ENCODE measurements around the gene GRWD1. TPM values are rescaled to one million over a fixed set of nuclear protein-coding genes. Genes with fewer than 3 reads are reported as not detected.

Gene GRWD1
- total RNA-seq, 1 experiment from 2014 or later: 56.7 TPM

- Histone ChIP-seq H3K36me3 (ENCODE audit: control insufficient read depth, insufficient read depth, low read length) (no peaks in the 10 kb centered on the region), H3K27ac (ENCODE audit: low read length) (no peak overlapping the region), H3K9me3 (ENCODE audit: control insufficient read depth, insufficient read depth, low read depth, low read length) (no peaks in the 10 kb centered on the region), H3K4me3 (ENCODE audit: low read depth in 2 of 2, low read length in 2 of 2) (no peak overlapping the region), H3K27me3 (ENCODE audit: control insufficient read depth, insufficient read depth, low read length) (no peaks in the 10 kb centered on the region), H3K4me1 (ENCODE audit: control insufficient read depth, insufficient read depth, low read length) (no peaks in the 10 kb centered on the region)
- DNase-seq (ENCODE audit: low read depth, low spot score): no peak
- ATAC-seq: peak; percentile 69; the same call in 1 of the 2 replicates
- POLR2A ChIA-PET: no interaction called here
- CTCF ChIA-PET: no interaction called here
- no TSS peak for BruUV-seq (replicated peaks)
- in situ Hi-C loops (cut with HindIII; ENCODE audit: low pct_unique_long_range_greater_than_20kb, low sequenced_read_pairs): no loop called here
- intact Hi-C loops (cut with micrococcal nuclease; ENCODE audit: unreplicated experiment): no loop called here
- TF ChIP-seq, protein P1, sequence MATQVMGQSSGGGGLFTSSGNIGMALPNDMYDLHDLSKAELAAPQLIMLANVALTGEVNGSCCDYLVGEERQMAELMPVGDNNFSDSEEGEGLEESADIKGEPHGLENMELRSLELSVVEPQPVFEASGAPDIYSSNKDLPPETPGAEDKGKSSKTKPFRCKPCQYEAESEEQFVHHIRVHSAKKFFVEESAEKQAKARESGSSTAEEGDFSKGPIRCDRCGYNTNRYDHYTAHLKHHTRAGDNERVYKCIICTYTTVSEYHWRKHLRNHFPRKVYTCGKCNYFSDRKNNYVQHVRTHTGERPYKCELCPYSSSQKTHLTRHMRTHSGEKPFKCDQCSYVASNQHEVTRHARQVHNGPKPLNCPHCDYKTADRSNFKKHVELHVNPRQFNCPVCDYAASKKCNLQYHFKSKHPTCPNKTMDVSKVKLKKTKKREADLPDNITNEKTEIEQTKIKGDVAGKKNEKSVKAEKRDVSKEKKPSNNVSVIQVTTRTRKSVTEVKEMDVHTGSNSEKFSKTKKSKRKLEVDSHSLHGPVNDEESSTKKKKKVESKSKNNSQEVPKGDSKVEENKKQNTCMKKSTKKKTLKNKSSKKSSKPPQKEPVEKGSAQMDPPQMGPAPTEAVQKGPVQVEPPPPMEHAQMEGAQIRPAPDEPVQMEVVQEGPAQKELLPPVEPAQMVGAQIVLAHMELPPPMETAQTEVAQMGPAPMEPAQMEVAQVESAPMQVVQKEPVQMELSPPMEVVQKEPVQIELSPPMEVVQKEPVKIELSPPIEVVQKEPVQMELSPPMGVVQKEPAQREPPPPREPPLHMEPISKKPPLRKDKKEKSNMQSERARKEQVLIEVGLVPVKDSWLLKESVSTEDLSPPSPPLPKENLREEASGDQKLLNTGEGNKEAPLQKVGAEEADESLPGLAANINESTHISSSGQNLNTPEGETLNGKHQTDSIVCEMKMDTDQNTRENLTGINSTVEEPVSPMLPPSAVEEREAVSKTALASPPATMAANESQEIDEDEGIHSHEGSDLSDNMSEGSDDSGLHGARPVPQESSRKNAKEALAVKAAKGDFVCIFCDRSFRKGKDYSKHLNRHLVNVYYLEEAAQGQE (IDR thresholded peaks at IDR 0.05; ENCODE audit: insufficient read depth in 1 of 2, low read depth in 2 of 2, low read length in 1 of 2): no peak
- no peak for TF ChIP-seq TCF7L2 (IDR thresholded peaks at IDR 0.05; ENCODE audit: low read depth, low read length)
- no peak for TF ChIP-seq CTCF (IDR thresholded peaks at IDR 0.05)
- no peak for TF ChIP-seq SIN3A (IDR thresholded peaks at IDR 0.05; ENCODE audit: borderline replicate concordance, insufficient read depth, low read depth, low read length)
- no peak for TF ChIP-seq POLR2AphosphoS5 (IDR thresholded peaks at IDR 0.05; ENCODE audit: low read depth, low read length)
Observed at GRCh38 chr19:48461982-48462655, 16.3 kb downstream of the GRWD1 start.

DNA sequence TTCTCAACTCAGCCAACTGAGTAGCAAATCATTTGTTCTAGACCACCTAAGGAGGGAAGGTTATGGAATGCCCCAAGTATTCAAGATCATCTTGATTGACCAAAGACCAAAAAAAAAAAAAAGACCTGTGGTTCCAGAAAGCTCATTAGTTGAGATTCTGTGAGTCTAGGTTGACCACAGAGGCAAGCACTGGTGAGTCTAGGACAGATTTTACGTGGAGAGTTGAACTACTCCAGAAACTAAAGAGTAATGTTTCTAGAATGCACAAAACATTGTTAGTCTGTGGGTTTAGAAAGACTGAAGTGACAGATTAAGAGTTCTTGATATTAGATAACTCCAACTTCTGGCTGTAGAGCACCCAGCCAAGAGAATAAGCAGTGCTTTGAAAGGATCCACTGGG, 19.4 kb downstream of the GRWD1 start:
- no peaks in the 10 kb centered on the region for H3K9me3 ChIP-seq (ENCODE audit: control insufficient read depth, insufficient read depth, low read depth, low read length)
- in situ Hi-C loops (cut with HindIII; ENCODE audit: low pct_unique_long_range_greater_than_20kb, low sequenced_read_pairs): no loop called here
- no TSS peak for BruUV-seq (replicated peaks)
- ChIA-PET CTCF (no interaction called here), POLR2A (no interaction called here)
- no peaks in the 10 kb centered on the region for H3K27me3 ChIP-seq (ENCODE audit: control insufficient read depth, insufficient read depth, low read length)
- TF ChIP-seq CTCF (IDR thresholded peaks at IDR 0.05) (no peak), TCF7L2 (IDR thresholded peaks at IDR 0.05; ENCODE audit: low read depth, low read length) (no peak), POLR2AphosphoS5 (IDR thresholded peaks at IDR 0.05; ENCODE audit: low read depth, low read length) (no peak), SIN3A (IDR thresholded peaks at IDR 0.05; ENCODE audit: borderline replicate concordance, insufficient read depth, low read depth, low read length) (no peak)
- TF ChIP-seq, protein P1 (IDR thresholded peaks at IDR 0.05; ENCODE audit: insufficient read depth in 1 of 2, low read depth in 2 of 2, low read length in 1 of 2): no peak
- no peak overlapping the region for H3K4me3 ChIP-seq (ENCODE audit: low read depth in 2 of 2, low read length in 2 of 2)
- no peaks in the 10 kb centered on the region for H3K36me3 ChIP-seq (ENCODE audit: control insufficient read depth, insufficient read depth, low read length)
- ATAC-seq (no peak), DNase-seq (ENCODE audit: low read depth, low spot score) (no peak)
- H3K4me1 ChIP-seq (ENCODE audit: control insufficient read depth, insufficient read depth, low read length): peaks cover 2% of the 10 kb centered on the region
- no peak overlapping the region for H3K27ac ChIP-seq (ENCODE audit: low read length)
- intact Hi-C loops (cut with micrococcal nuclease; ENCODE audit: unreplicated experiment): no loop called here
